IMR-90 (cell line): ENCODE data around the gene GALNT17. TPM values are rescaled to one million over a fixed set of nuclear protein-coding genes. Genes with fewer than 3 reads are reported as not detected.

Experiments
- ATAC-seq: fragments of 200-7000 bp; cut with Tn5 transposase; 2 replicates; pipeline ENCODE4 v1.9.1; 2020; ENCODE audit warnings: low read depth, mild to moderate bottlenecking, moderate library complexity
- BruUV-seq: library from RNA; stranded (reverse); fragments of 400-500 nt; replicated peaks from 2 replicates; lab custom pipeline; 2021; lab: Mats Ljungman, UMichigan
- CTCF ChIA-PET: fragments of 300-600 bp; formaldehyde crosslinking; extraction: SDS; loops from one replicate; lab custom pipeline; 2021; ENCODE audit warnings: antibody characterized with exemption; lab: Yijun Ruan, JAX
- POLR2A ChIA-PET: fragments of 300-600 bp; sonication (Branson Sonifier 250); formaldehyde crosslinking; loops from one replicate; lab custom pipeline; 2022; ENCODE audit warnings: antibody characterized with exemption; ENCODE audit not compliant: unreplicated experiment; lab: Charles Lee
- DNase-seq: peaks from one replicate; pipeline ENCODE4 v3.0.0; 2013
- H2AFZ ChIP-seq: replicated peaks from 2 replicates; pipeline ENCODE3; 2013; ENCODE audit warnings: low read length, mild to moderate bottlenecking; ENCODE audit not compliant: poor library complexity
- H2AK5ac ChIP-seq: 2 replicates; pipeline ENCODE4 v1.6.1; 2013; ENCODE audit warnings: low read depth, low read length, inconsistent platforms
- H2AK9ac ChIP-seq: replicated peaks from 2 replicates; pipeline ENCODE3; 2013; ENCODE audit warnings: mild to moderate bottlenecking, low read depth, low read length, moderate library complexity; ENCODE audit not compliant: poor library complexity
- H2BK120ac ChIP-seq: 2 replicates; pipeline ENCODE4 v1.6.1; 2013; ENCODE audit warnings: low read depth, low read length, inconsistent platforms
- H2BK15ac ChIP-seq: 3 replicates; pipeline ENCODE4 v1.6.1; 2013; ENCODE audit warnings: low read depth, low read length, inconsistent platforms
- H2BK20ac ChIP-seq: 2 replicates; pipeline ENCODE4 v1.6.1; 2013; ENCODE audit warnings: low read depth, mild to moderate bottlenecking, inconsistent platforms, low read length, moderate library complexity
- H2BK5ac ChIP-seq: 2 replicates; pipeline ENCODE4 v1.6.1; 2013; ENCODE audit warnings: mild to moderate bottlenecking, low read depth, low read length, inconsistent platforms; ENCODE audit not compliant: poor library complexity, severe bottlenecking
- H3K14ac ChIP-seq: replicated peaks from 2 replicates; pipeline ENCODE4 v1.6.1; 2013; ENCODE audit warnings: low read depth, low read length, inconsistent platforms
- H3K18ac ChIP-seq: 2 replicates; pipeline ENCODE4 v1.6.1; 2013; ENCODE audit warnings: low read depth, low read length, control low read depth
- H3K23ac ChIP-seq: 2 replicates; pipeline ENCODE4 v1.6.1; 2013; ENCODE audit warnings: low read depth, low read length, inconsistent platforms
- H3K27ac ChIP-seq: 2 replicates; pipeline ENCODE4 v1.5.1; 2013; ENCODE audit warnings: mild to moderate bottlenecking, control low read depth, low read length; ENCODE audit not compliant: insufficient read depth
- H3K27me3 ChIP-seq: 2 replicates; pipeline ENCODE4 v1.6.1; 2013; ENCODE audit warnings: low read length; ENCODE audit not compliant: control insufficient read depth, insufficient read depth
- H3K36me3 ChIP-seq: 2 replicates; pipeline ENCODE4 v1.6.1; 2013; ENCODE audit warnings: low read length, mixed read lengths; ENCODE audit not compliant: control insufficient read depth, insufficient read depth
- H3K4ac ChIP-seq: 2 replicates; pipeline ENCODE4 v1.6.1; 2013; ENCODE audit warnings: low read depth, low read length, inconsistent platforms
- H3K4me1 ChIP-seq: 2 replicates; pipeline ENCODE4 v1.6.1; 2013; ENCODE audit warnings: low read length, mixed read lengths; ENCODE audit not compliant: control insufficient read depth, insufficient read depth
- H3K4me2 ChIP-seq: 2 replicates; pipeline ENCODE4 v1.6.1; 2013; ENCODE audit warnings: low read depth, mild to moderate bottlenecking, control low read depth, low read length, moderate library complexity
- H3K4me3 ChIP-seq: 2 replicates; pipeline ENCODE4 v1.5.1; 2013; ENCODE audit warnings: low read depth, mild to moderate bottlenecking, control low read depth, low read length, moderate library complexity; ENCODE audit not compliant: insufficient read depth
- H3K56ac ChIP-seq: 2 replicates; pipeline ENCODE4 v1.6.1; 2013; ENCODE audit warnings: low read length, inconsistent platforms; ENCODE audit not compliant: insufficient read depth; ENCODE audit errors: extremely low read depth
- H3K79me1 ChIP-seq, 2 experiments: 2 replicates each; pipeline ENCODE4 v1.6.1; 2013; ENCODE audit warnings: low read length in 2 of 2, inconsistent platforms in 1 of 2, low read depth in 1 of 2
- H3K9ac ChIP-seq: 2 replicates; pipeline ENCODE4 v1.6.1; 2013; ENCODE audit warnings: low read depth, low read length, control low read depth
- H3K9me1 ChIP-seq: 2 replicates; pipeline ENCODE4 v1.6.1; 2013; ENCODE audit warnings: low read length, inconsistent platforms; ENCODE audit not compliant: insufficient read depth
- H3K9me3 ChIP-seq: 2 replicates; pipeline ENCODE4 v1.6.1; 2013; ENCODE audit warnings: low read length; ENCODE audit not compliant: control insufficient read depth, insufficient read depth
- H4K20me1 ChIP-seq: 2 replicates; pipeline ENCODE4 v1.6.1; 2013; ENCODE audit warnings: low read length, inconsistent platforms; ENCODE audit not compliant: insufficient read depth
- H4K5ac ChIP-seq: 2 replicates; pipeline ENCODE4 v1.6.1; 2013; ENCODE audit warnings: mild to moderate bottlenecking, low read depth, low read length, control low read depth
- H4K8ac ChIP-seq, 2 experiments: 2 replicates each; pipeline ENCODE4 v1.6.1; 2013; ENCODE audit warnings: low read depth in 2 of 2, low read length in 2 of 2, control low read depth in 1 of 2, inconsistent platforms in 1 of 2
- H4K91ac ChIP-seq: 2 replicates; pipeline ENCODE4 v1.6.1; 2013; ENCODE audit warnings: low read depth, low read length, inconsistent platforms; ENCODE audit not compliant: insufficient read depth
- CEBPB ChIP-seq: IDR thresholded peaks from 2 replicates; pipeline ENCODE4 v1.6.1; 2012; ENCODE audit warnings: low read depth, low read length, improper control_type of control experiment
- CHD1 ChIP-seq: IDR thresholded peaks from 2 replicates; pipeline ENCODE4 v1.6.1; 2012; ENCODE audit warnings: low read depth, low read length, improper control_type of control experiment
- CTCF ChIP-seq: conservative IDR thresholded peaks from 2 replicates; pipeline ENCODE4 v1.5.1; 2012; ENCODE audit warnings: mild to moderate bottlenecking, low read depth, low read length, improper control_type of control experiment
- ELK1 ChIP-seq: fragments of 150-350 bp; IDR thresholded peaks from 2 replicates; pipeline ENCODE4 v1.6.1; 2016; ENCODE audit warnings: low read depth, mild to moderate bottlenecking, low read length, moderate library complexity, borderline replicate concordance
- FOS ChIP-seq: fragments of 150-350 bp; IDR thresholded peaks from 2 replicates; pipeline ENCODE4 v1.6.1; 2016; ENCODE audit warnings: low read depth, low read length
- MAFK ChIP-seq: IDR thresholded peaks from 2 replicates; pipeline ENCODE4 v1.6.1; 2012; ENCODE audit warnings: low read depth, low read length, improper control_type of control experiment
- MAZ ChIP-seq: IDR thresholded peaks from 2 replicates; pipeline ENCODE4 v1.6.1; 2012; ENCODE audit warnings: low read depth, mild to moderate bottlenecking, low read length, improper control_type of control experiment, moderate library complexity, borderline replicate concordance
- MXI1 ChIP-seq: IDR thresholded peaks from 2 replicates; pipeline ENCODE4 v1.6.1; 2012; ENCODE audit warnings: low read depth, mild to moderate bottlenecking, low read length, moderate library complexity, borderline replicate concordance
- NFE2L2 ChIP-seq: fragments of 150-350 bp; IDR thresholded peaks from 2 replicates; pipeline ENCODE4 v1.6.1; 2016; ENCODE audit warnings: low read depth, mild to moderate bottlenecking, low read length
- POLR2A ChIP-seq: IDR thresholded peaks from 2 replicates; pipeline ENCODE4 v1.6.1; 2012; ENCODE audit warnings: mild to moderate bottlenecking, low read depth, low read length
- RAD21 ChIP-seq: IDR thresholded peaks from 2 replicates; pipeline ENCODE4 v1.6.1; 2012; ENCODE audit warnings: low read length, improper control_type of control experiment
- RCOR1 ChIP-seq: IDR thresholded peaks from 2 replicates; pipeline ENCODE4 v1.6.1; 2012; ENCODE audit warnings: mild to moderate bottlenecking, low read length, improper control_type of control experiment; ENCODE audit not compliant: insufficient replicate concordance
- RFX5 ChIP-seq: IDR thresholded peaks from 2 replicates; pipeline ENCODE4 v1.8.0; 2012; ENCODE audit warnings: low read depth, mild to moderate bottlenecking, low read length, moderate library complexity
- SMC3 ChIP-seq: fragments of 150-350 bp; IDR thresholded peaks from 2 replicates; pipeline ENCODE4 v1.6.1; 2016; ENCODE audit warnings: low read depth, mild to moderate bottlenecking, antibody characterized with exemption, low read length, moderate library complexity
- USF2 ChIP-seq: fragments of 150-350 bp; IDR thresholded peaks from 2 replicates; pipeline ENCODE4 v1.6.1; 2017; ENCODE audit warnings: mild to moderate bottlenecking, antibody characterized with exemption, low read length, low read depth
- WGBS, 2 experiments: methylation state at CpG; one replicate each; pipeline versions ENCODE4 v1.1.5 to v1.1.7; 2013; ENCODE audit warnings: missing lambda C conversion rate in 2 of 2; ENCODE audit not compliant: insufficient read length in 1 of 2; ENCODE audit errors: extremely low coverage in 2 of 2; 5-methylcytosine and 5-hydroxymethylcytosine counted together
- dilution Hi-C: fragments of 300-500 bp; cut with HindIII; formaldehyde crosslinking; loops from one replicate; pipeline ENCODE4 v1.14.3; 2018; ENCODE audit warnings: low sequenced_read_pairs; ENCODE audit not compliant: unreplicated experiment
- in situ Hi-C: fragments of 300-500 bp; cut with MboI; formaldehyde crosslinking; loops from 3 replicates; pipeline ENCODE4 v1.14.3; 2019; ENCODE audit warnings: low sequenced_read_pairs, inconsistent platforms, mixed read lengths
- intact Hi-C: fragments of 100-400 bp; cut with micrococcal nuclease; formaldehyde crosslinking; loops from 2 replicates; pipeline ENCODE4 v1.10.0; 2022
- polyA plus RNA-seq, 3 experiments: library from polyadenylated mRNA; depleted of rRNA; stranded (reverse); fragments of >200 nt; gene quantifications; 2 replicates each; pipeline ENCODE4 v1.2.3, GENCODE V29; 2012; ENCODE audit warnings: low replicate concordance in 1 of 3
- total RNA-seq: library from RNA; depleted of rRNA; stranded (reverse); fragments of >200 nt; gene quantifications from 2 replicates; pipeline ENCODE4 v1.2.3, GENCODE V29; 2012

Gene GALNT17
- total and polyA plus RNA-seq, 2 of the 4 experiments (the other 2 are of a cell fraction), result not detected

GRCh38 chr7:71705901-71706596, 574.1 kb downstream of the GALNT17 start:
- H2AK5ac ChIP-seq, result no peak overlapping the region

More at GRCh38 chr7:71705901-71706596, 574.1 kb downstream of the GALNT17 start:
- Histone ChIP-seq H2BK20ac (no peak overlapping the region), H2AK9ac (no peak overlapping the region), H2BK120ac (no peak overlapping the region), H3K27ac (no peak overlapping the region), H4K8ac (no peak overlapping the region), H3K9me1 (no peaks in the 10 kb centered on the region), H4K91ac (no peak overlapping the region), H3K4me2 (no peak overlapping the region), H3K23ac (no peak overlapping the region), H4K20me1 (no peaks in the 10 kb centered on the region), H3K36me3 (no peaks in the 10 kb centered on the region), H3K79me1 (no peaks in the 10 kb centered on the region), H3K4me1 (no peaks in the 10 kb centered on the region), H2BK5ac (no peak overlapping the region), H3K4me3 (no peak overlapping the region), H3K18ac (no peak overlapping the region), H4K5ac (no peak overlapping the region), H3K9me3 (peaks cover 9% of the 10 kb centered on the region; the same call in 1 of the 2 replicates), H3K4ac (no peak overlapping the region), H2AFZ (no peak overlapping the region), H2BK15ac (no peak overlapping the region), H3K56ac (no peak overlapping the region), H3K27me3 (no peaks in the 10 kb centered on the region), H3K9ac (no peak overlapping the region), H3K14ac (no peak overlapping the region)
- DNase-seq (no peak), ATAC-seq (no peak)
- in situ Hi-C loops (no loop called here), dilution Hi-C loops (no loop called here), intact Hi-C loops (no loop called here)
- no CpG with 5 or more reads among the region's 3 CpGs for WGBS, 2 experiments
- ChIA-PET POLR2A (no interaction called here), CTCF (no interaction called here)
- TF ChIP-seq MAZ (no peak), NFE2L2 (no peak), MAFK (no peak), CTCF (no peak), RCOR1 (no peak), MXI1 (no peak), FOS (no peak), SMC3 (no peak), USF2 (no peak), RFX5 (no peak), ELK1 (no peak), RAD21 (no peak), CHD1 (no peak), POLR2A (no peak), CEBPB (no peak)
- no TSS peak for BruUV-seq
